ENCODE data around the gene KIAA0040.
A peak's percentile ranks its signal among the peaks of the same experiment; 100 is the strongest.

The KIAA0040 gene

GRCh38 chr1:175200678-175201521 is 8.3 kb upstream of the KIAA0040 start:
- DNase-seq: no peak

- DNase-seq: no peak
Observed at GRCh38 chr1:175198332-175198731, 5.8 kb upstream of the KIAA0040 start.

- no peak for DNase-seq
Observed at GRCh38 chr1:175197531-175197930, 5.0 kb upstream of the KIAA0040 start.

- DNase-seq: no peak
Observed at GRCh38 chr1:175195798-175196197, 3.2 kb upstream of the KIAA0040 start.

GRCh38 chr1:175195281-175195680 is 2.7 kb upstream of the KIAA0040 start:
- no peak for DNase-seq

- DNase-seq: no peak
Observed at GRCh38 chr1:175193527-175193910, 943 bp upstream of the KIAA0040 start.

- DNase-seq: peak in 5 of 6 experiments; percentile 13 to 63 (median 38)
Observed at GRCh38 chr1:175192111-175192629, 406 bp downstream of the KIAA0040 start.

GRCh38 chr1:175191659-175192058 is 917 bp downstream of the KIAA0040 start:
- DNase-seq: peak in 3 of 6 experiments; percentile 38 to 62 (median 42)

GRCh38 chr1:175188936-175189335 is 3.6 kb downstream of the KIAA0040 start:
- peak in 5 of 6 experiments; percentile 31 to 67 (median 52) for DNase-seq

- no peak for DNase-seq
Observed at GRCh38 chr1:175186433-175187160, 6.0 kb downstream of the KIAA0040 start.

GRCh38 chr1:175185903-175186302 is 6.7 kb downstream of the KIAA0040 start:
- no peak for DNase-seq

GRCh38 chr1:175183586-175183985 is 9.0 kb downstream of the KIAA0040 start:
- no peak for DNase-seq

- no peak for DNase-seq
Observed at GRCh38 chr1:175182201-175182746, 10.3 kb downstream of the KIAA0040 start.

GRCh38 chr1:175179837-175180590 is 12.6 kb downstream of the KIAA0040 start:
- DNase-seq: no peak

- DNase-seq: no peak
Observed at GRCh38 chr1:175178456-175178855, 14.1 kb downstream of the KIAA0040 start.

GRCh38 chr1:175178056-175178455 is 14.5 kb downstream of the KIAA0040 start:
- DNase-seq: no peak

- DNase-seq: no peak
Observed at GRCh38 chr1:175176246-175176645, 16.3 kb downstream of the KIAA0040 start.

- no peak for DNase-seq
Observed at GRCh38 chr1:175174309-175175102, 18.1 kb downstream of the KIAA0040 start.

GRCh38 chr1:175173531-175173930 is 19.0 kb downstream of the KIAA0040 start:
- DNase-seq: no peak

GRCh38 chr1:175172503-175172902 is 20.1 kb downstream of the KIAA0040 start:
- no peak for DNase-seq

- no peak for DNase-seq
Observed at GRCh38 chr1:175171036-175171913, 21.3 kb downstream of the KIAA0040 start.

Data from stimulated activated naive CD4-positive, alpha-beta T cell (primary cell).